DND-41 (cell line): ENCODE results near the gene HECTD2.
"Not testable (repeated sequence)": the region's sequence is repeated elsewhere in the genome, so short reads cannot be mapped to it uniquely, and the experiment has no call there.

Source experiments
- ATAC-seq: fragments of 200-7000 bp; cut with Tn5 transposase; 3 replicates; pipeline ENCODE4 v1.9.1; 2021; ENCODE audit warnings: low read depth; ENCODE audit not compliant: insufficient read depth
- DNase-seq: peaks from one replicate; pipeline ENCODE4 v3.0.0-alpha.2; 2020
- H2AFZ ChIP-seq: 2 replicates; pipeline ENCODE4 v1.6.0; 2012; ENCODE audit warnings: low read depth, low read length
- H3K27ac ChIP-seq: 2 replicates; pipeline ENCODE4 v1.5.1; 2012; ENCODE audit warnings: low read length, inconsistent platforms
- H3K27me3 ChIP-seq: fragments of 200-600 bp; sonication (generic); 2 replicates; pipeline ENCODE4 v1.6.0; 2012; ENCODE audit warnings: low read length, mild to moderate bottlenecking, inconsistent platforms; ENCODE audit not compliant: insufficient read depth, poor library complexity
- H3K36me3 ChIP-seq: 2 replicates; pipeline ENCODE4 v1.5.1; 2012; ENCODE audit warnings: low read length, inconsistent platforms; ENCODE audit not compliant: insufficient read depth
- H3K4me1 ChIP-seq: 2 replicates; pipeline ENCODE4 v1.5.1; 2012; ENCODE audit warnings: mild to moderate bottlenecking, low read length; ENCODE audit not compliant: insufficient read depth
- H3K4me2 ChIP-seq: 2 replicates; pipeline ENCODE4 v1.6.0; 2012; ENCODE audit warnings: mild to moderate bottlenecking, moderate library complexity, low read length, inconsistent platforms; ENCODE audit not compliant: insufficient read depth
- H3K4me3 ChIP-seq, 2 experiments: fragments of 200-600 bp in 1 of 2; shearing (Covaris generic) in 1 of 2; 2 replicates each; pipeline ENCODE4 v1.5.1; 2012 to 2016; ENCODE audit warnings: inconsistent platforms in 2 of 2, low read length in 2 of 2, mild to moderate bottlenecking in 2 of 2, low read depth in 1 of 2, moderate library complexity in 1 of 2
- H3K79me2 ChIP-seq: 2 replicates; pipeline ENCODE4 v1.6.0; 2012; ENCODE audit warnings: low read length, inconsistent platforms; ENCODE audit not compliant: insufficient read depth
- H3K9ac ChIP-seq: 2 replicates; pipeline ENCODE4 v1.6.0; 2012; ENCODE audit warnings: low read depth, mild to moderate bottlenecking, inconsistent platforms, low read length, moderate library complexity
- H3K9me3 ChIP-seq: 2 replicates; pipeline ENCODE4 v1.5.1; 2012; ENCODE audit warnings: low read length, moderate library complexity, mild to moderate bottlenecking, inconsistent platforms; ENCODE audit not compliant: insufficient read depth, severe bottlenecking
- H4K20me1 ChIP-seq: 2 replicates; pipeline ENCODE4 v1.6.0; 2012; ENCODE audit warnings: low read length; ENCODE audit not compliant: insufficient read depth
- EZH2 ChIP-seq: IDR thresholded peaks from 3 replicates; pipeline ENCODE4 v1.6.1; 2012; ENCODE audit warnings: borderline replicate concordance, low read depth, mild to moderate bottlenecking, moderate library complexity, low read length, inconsistent platforms; ENCODE audit not compliant: severe bottlenecking
- TF ChIP-seq, protein P1 (sequence below): IDR thresholded peaks from 2 replicates; pipeline ENCODE4 v1.5.1; 2012; ENCODE audit warnings: borderline replicate concordance, low read length, moderate library complexity, mild to moderate bottlenecking; ENCODE audit not compliant: poor library complexity, severe bottlenecking; ENCODE audit errors: extremely low read depth

HECTD2 gene

DNA sequence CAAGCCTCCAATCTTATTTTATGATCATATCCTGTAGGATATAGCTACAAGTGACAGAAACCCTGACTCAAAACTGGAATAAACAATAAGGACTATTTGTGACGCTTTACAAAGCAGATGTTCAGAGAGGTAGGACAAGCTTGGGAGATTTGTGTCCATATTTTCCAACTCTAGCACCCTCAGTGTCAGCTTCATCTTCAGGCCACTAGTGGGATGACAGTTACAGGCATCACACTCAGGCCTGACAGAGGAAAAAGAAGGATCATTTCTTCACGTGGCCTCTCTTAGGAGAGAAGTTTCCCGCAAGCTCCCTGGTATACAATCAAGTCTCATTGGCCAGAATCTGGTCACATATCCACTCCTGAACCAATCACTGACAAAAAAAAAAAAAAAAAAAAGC is 148.3 kb downstream of the HECTD2 start:
- TF ChIP-seq, protein P1, sequence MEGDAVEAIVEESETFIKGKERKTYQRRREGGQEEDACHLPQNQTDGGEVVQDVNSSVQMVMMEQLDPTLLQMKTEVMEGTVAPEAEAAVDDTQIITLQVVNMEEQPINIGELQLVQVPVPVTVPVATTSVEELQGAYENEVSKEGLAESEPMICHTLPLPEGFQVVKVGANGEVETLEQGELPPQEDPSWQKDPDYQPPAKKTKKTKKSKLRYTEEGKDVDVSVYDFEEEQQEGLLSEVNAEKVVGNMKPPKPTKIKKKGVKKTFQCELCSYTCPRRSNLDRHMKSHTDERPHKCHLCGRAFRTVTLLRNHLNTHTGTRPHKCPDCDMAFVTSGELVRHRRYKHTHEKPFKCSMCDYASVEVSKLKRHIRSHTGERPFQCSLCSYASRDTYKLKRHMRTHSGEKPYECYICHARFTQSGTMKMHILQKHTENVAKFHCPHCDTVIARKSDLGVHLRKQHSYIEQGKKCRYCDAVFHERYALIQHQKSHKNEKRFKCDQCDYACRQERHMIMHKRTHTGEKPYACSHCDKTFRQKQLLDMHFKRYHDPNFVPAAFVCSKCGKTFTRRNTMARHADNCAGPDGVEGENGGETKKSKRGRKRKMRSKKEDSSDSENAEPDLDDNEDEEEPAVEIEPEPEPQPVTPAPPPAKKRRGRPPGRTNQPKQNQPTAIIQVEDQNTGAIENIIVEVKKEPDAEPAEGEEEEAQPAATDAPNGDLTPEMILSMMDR = no peak
- TF ChIP-seq EZH2 = no peak
- Histone ChIP-seq H3K4me1 (no peaks in the 10 kb centered on the region), H3K27ac (no peak overlapping the region)

DNA sequence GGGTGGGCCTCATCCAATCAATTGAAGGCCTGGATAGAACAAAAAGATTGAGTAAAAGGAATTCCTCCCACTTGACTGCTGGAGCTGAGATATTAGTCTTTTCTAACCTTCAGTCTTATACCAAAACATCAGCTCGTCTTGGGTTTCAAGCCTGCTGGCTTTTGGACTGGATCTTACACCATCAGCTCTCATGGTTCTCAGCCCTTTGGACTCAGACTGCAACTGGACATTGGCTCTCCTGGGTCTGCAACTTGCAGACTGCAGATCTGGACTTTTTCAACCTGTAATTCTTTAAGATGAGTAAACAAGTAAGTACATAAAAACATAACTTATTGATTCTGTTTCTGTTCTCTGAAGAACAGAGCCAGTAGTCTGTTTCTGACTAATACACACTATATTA is 149.0 kb downstream of the HECTD2 start:
- H4K20me1 ChIP-seq = no peaks in the 10 kb centered on the region

More for the DNA sequence above, 148.3 kb downstream of the HECTD2 start:
- no peak overlapping the region for H3K4me2 ChIP-seq
- no peak overlapping the region for H3K4me3 ChIP-seq
- peaks cover 2% of the 10 kb centered on the region for H3K9me3 ChIP-seq
- no peaks in the 10 kb centered on the region for H3K36me3 ChIP-seq
- H2AFZ ChIP-seq = no peak overlapping the region
- no peak overlapping the region for H3K9ac ChIP-seq
- H3K79me2 ChIP-seq = no peaks in the 10 kb centered on the region
- no peak for DNase-seq
- H3K27me3 ChIP-seq = peaks cover 1% of the 10 kb centered on the region
- H4K20me1 ChIP-seq = no peaks in the 10 kb centered on the region
- no peak for ATAC-seq

DNA sequence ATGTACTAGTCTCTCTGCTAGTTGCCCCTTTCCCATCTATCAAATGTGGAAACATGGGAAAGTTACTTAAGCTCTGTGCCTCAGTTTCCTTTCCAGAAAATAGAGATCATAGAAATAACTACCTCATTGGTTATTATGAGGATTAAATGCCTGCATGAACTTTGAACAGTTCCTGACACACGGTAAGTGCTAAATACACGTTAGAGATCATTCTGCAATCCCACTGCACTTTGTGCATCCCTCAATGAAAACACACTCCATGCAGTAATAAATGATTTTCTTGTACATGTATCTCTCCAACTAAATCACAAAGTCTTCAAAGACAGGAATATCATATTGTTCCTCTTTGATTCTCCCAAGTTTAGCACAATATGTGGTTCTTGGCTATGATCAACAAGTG is 149.6 kb downstream of the HECTD2 start:
- Histone ChIP-seq H3K79me2 (no peaks in the 10 kb centered on the region), H3K27me3 (peaks cover 3% of the 10 kb centered on the region), H3K36me3 (no peaks in the 10 kb centered on the region), H3K4me1 (no peaks in the 10 kb centered on the region), H3K27ac (no peak overlapping the region), H3K4me2 (no peak overlapping the region), H2AFZ (no peak overlapping the region), H3K9ac (no peak overlapping the region), H4K20me1 (no peaks in the 10 kb centered on the region), H3K4me3 (no peak overlapping the region), H3K9me3 (peaks cover 2% of the 10 kb centered on the region)
- TF ChIP-seq, protein P1 = no peak
- no peak for TF ChIP-seq EZH2
- ATAC-seq (no peak), DNase-seq (no peak)

More for the DNA sequence above, 149.0 kb downstream of the HECTD2 start:
- H3K4me3 ChIP-seq = no peak overlapping the region
- no peak overlapping the region for H3K27ac ChIP-seq
- no peak overlapping the region for H3K9ac ChIP-seq
- H3K36me3 ChIP-seq = no peaks in the 10 kb centered on the region
- H3K79me2 ChIP-seq = no peaks in the 10 kb centered on the region
- H3K27me3 ChIP-seq = peaks cover 3% of the 10 kb centered on the region
- ATAC-seq (no peak), DNase-seq (no peak)
- no peak overlapping the region for H2AFZ ChIP-seq
- peaks cover 2% of the 10 kb centered on the region for H3K9me3 ChIP-seq
- H3K4me1 ChIP-seq = no peaks in the 10 kb centered on the region
- no peak for TF ChIP-seq EZH2
- TF ChIP-seq, protein P1 = no peak
- H3K4me2 ChIP-seq = no peak overlapping the region

DNA sequence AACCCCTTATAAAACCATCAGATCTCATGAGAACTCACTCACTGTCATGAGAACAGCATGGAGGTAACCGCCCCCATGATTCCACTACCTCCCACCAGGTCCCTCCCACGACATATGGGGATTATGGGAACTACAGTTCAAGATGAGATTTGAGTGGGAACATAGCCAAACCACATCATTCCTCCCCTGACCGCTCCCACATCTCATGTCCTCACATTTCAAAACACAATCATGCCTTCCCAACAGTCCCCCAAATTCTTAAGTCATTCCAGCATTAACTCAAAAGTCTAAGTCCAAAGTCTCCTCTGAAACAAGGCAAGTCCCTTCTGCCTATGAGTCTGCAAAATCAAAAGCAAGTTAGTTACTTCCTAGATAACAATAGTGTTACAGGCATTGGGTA is 150.7 kb downstream of the HECTD2 start:
- not testable (repeated sequence) for H3K4me3 ChIP-seq, H3K9ac ChIP-seq, H3K27me3 ChIP-seq, H3K4me2 ChIP-seq, ATAC-seq, H3K79me2 ChIP-seq, H2AFZ ChIP-seq, H3K9me3 ChIP-seq, H4K20me1 ChIP-seq, H3K4me1 ChIP-seq, DNase-seq, H3K36me3 ChIP-seq, H3K27ac ChIP-seq
